ENCODE measurements around the gene AFMID. TPM values are rescaled to one million over a fixed set of nuclear protein-coding genes. Genes with fewer than 3 reads are reported as not detected.
A peak's percentile ranks its signal among the peaks of the same experiment; 100 is the strongest.

The AFMID gene
- total and polyA plus RNA-seq, 9 of the 15 experiments (the other 6 are each of a cell fraction or from before 2014, with no cell fraction given): 62.1 to 188 (median 74.4) TPM

DNA sequence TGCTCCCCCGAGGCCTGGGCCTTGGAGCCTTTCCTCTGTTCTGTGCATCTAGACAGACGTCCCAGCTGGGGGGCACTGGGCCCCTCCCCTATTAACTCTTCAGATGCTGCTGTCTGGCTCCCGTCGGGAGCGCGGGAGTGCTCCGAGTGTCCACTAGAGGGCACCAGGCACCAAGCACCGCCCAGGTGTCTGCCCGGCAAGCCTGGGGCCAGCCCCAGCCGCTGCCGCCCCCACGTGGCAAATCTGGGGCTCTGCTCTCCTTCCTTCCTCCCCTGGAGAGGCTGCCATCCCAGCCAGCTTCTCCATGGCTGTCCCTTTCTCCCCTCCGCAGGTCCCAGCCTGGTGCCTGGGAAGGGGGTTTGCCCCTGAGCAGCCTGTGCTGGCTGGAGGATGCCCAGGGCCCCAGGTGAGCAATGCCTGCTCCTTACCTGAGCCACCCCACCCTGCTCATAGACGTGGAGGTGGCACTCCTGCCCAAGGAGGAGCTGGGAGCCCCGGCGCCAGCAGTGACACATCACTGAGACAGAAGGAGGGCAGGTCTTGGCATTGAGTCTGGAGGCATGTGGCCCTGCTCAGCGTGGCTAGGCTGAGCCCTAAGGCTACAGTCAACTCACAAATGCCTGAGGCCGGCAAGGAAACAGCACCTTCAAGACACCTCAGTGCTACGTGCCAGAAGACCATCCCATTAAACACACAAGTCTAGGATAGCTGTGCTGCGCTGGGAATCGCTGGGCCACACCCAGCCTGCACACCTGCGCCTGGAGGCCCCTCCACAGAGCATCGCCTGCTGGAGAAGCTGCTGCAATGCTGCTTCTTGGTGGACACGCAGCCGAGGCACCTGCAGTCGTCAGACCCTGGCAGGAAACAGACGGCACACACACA, 64.0 kb downstream of the AFMID start (continued):
- TF ChIP-seq, protein P1, sequence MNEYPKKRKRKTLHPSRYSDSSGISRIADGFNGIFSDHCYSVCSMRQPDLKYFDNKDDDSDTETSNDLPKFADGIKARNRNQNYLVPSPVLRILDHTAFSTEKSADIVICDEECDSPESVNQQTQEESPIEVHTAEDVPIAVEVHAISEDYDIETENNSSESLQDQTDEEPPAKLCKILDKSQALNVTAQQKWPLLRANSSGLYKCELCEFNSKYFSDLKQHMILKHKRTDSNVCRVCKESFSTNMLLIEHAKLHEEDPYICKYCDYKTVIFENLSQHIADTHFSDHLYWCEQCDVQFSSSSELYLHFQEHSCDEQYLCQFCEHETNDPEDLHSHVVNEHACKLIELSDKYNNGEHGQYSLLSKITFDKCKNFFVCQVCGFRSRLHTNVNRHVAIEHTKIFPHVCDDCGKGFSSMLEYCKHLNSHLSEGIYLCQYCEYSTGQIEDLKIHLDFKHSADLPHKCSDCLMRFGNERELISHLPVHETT (CRISPR knock-in tag; conservative IDR thresholded peaks at IDR 0.05 in 1 of 2, IDR thresholded peaks at IDR 0.05 in 1 of 2): no peak
- no peak for TF ChIP-seq HMG20A (CRISPR knock-in tag; conservative IDR thresholded peaks at IDR 0.05)
- no peak for TF ChIP-seq RBM25 (IDR thresholded peaks at IDR 0.05; ENCODE audit: low read depth, low read length, severe bottlenecking)
- no peak for TF ChIP-seq POLR2AphosphoS5 (IDR thresholded peaks at IDR 0.05; ENCODE audit: control insufficient read depth, insufficient read depth, low read depth, low read length)
- TF ChIP-seq ARID3A (IDR thresholded peaks at IDR 0.05; ENCODE audit: borderline replicate concordance, low read depth, low read length): no peak
- TF ChIP-seq XRCC4 (IDR thresholded peaks at IDR 0.05; ENCODE audit: extremely low read depth, insufficient read depth, insufficient read length): no peak
- TF ChIP-seq KAT7 (CRISPR knock-in tag; IDR thresholded peaks at IDR 0.05; ENCODE audit: borderline replicate concordance): no peak
- TF ChIP-seq, protein P2, sequence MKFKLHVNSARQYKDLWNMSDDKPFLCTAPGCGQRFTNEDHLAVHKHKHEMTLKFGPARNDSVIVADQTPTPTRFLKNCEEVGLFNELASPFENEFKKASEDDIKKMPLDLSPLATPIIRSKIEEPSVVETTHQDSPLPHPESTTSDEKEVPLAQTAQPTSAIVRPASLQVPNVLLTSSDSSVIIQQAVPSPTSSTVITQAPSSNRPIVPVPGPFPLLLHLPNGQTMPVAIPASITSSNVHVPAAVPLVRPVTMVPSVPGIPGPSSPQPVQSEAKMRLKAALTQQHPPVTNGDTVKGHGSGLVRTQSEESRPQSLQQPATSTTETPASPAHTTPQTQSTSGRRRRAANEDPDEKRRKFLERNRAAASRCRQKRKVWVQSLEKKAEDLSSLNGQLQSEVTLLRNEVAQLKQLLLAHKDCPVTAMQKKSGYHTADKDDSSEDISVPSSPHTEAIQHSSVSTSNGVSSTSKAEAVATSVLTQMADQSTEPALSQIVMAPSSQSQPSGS (CRISPR knock-in tag; IDR thresholded peaks at IDR 0.05): no peak
- no peak for TF ChIP-seq RUNX1 (IDR thresholded peaks at IDR 0.05; ENCODE audit: low read depth)
- TF ChIP-seq ZNF384 (IDR thresholded peaks at IDR 0.05; ENCODE audit: low read depth, low read length): no peak
- no peak for TF ChIP-seq SPI1 (IDR thresholded peaks at IDR 0.05; ENCODE audit: borderline replicate concordance, low read depth, low read length)
- no peak for TF ChIP-seq ZNF165 (CRISPR knock-in tag; IDR thresholded peaks at IDR 0.05; ENCODE audit: borderline replicate concordance)
- TF ChIP-seq, protein P3, sequence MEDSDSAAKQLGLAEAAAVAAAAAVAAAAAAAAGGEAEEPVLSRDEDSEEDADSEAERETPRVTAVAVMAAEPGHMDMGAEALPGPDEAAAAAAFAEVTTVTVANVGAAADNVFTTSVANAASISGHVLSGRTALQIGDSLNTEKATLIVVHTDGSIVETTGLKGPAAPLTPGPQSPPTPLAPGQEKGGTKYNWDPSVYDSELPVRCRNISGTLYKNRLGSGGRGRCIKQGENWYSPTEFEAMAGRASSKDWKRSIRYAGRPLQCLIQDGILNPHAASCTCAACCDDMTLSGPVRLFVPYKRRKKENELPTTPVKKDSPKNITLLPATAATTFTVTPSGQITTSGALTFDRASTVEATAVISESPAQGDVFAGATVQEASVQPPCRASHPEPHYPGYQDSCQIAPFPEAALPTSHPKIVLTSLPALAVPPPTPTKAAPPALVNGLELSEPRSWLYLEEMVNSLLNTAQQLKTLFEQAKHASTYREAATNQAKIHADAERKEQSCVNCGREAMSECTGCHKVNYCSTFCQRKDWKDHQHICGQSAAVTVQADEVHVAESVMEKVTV (CRISPR knock-in tag; IDR thresholded peaks at IDR 0.05): peak; percentile 93
- no peak for TF ChIP-seq NCOR1 (IDR thresholded peaks at IDR 0.05)
- no peak for TF ChIP-seq GABPB2 (CRISPR knock-in tag; conservative IDR thresholded peaks at IDR 0.05)
- no peak for TF ChIP-seq TCFL5 (CRISPR knock-in tag; conservative IDR thresholded peaks at IDR 0.05)
- TF ChIP-seq PCBP1 (IDR thresholded peaks at IDR 0.05; ENCODE audit: low read depth, low read length, poor library complexity, severe bottlenecking): no peak
- TF ChIP-seq, protein P4, sequence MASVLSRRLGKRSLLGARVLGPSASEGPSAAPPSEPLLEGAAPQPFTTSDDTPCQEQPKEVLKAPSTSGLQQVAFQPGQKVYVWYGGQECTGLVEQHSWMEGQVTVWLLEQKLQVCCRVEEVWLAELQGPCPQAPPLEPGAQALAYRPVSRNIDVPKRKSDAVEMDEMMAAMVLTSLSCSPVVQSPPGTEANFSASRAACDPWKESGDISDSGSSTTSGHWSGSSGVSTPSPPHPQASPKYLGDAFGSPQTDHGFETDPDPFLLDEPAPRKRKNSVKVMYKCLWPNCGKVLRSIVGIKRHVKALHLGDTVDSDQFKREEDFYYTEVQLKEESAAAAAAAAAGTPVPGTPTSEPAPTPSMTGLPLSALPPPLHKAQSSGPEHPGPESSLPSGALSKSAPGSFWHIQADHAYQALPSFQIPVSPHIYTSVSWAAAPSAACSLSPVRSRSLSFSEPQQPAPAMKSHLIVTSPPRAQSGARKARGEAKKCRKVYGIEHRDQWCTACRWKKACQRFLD (CRISPR knock-in tag; IDR thresholded peaks at IDR 0.05): no peak
- TF ChIP-seq TCF3 (CRISPR knock-in tag; IDR thresholded peaks at IDR 0.05): no peak; the same call in 1 of the 2 replicates
